ENCODE data around the gene MUC5B.
"Not testable (repeated sequence)": the region's sequence is repeated elsewhere in the genome, so short reads cannot be mapped to it uniquely, and the experiment has no call there.

Gene MUC5B

DNA sequence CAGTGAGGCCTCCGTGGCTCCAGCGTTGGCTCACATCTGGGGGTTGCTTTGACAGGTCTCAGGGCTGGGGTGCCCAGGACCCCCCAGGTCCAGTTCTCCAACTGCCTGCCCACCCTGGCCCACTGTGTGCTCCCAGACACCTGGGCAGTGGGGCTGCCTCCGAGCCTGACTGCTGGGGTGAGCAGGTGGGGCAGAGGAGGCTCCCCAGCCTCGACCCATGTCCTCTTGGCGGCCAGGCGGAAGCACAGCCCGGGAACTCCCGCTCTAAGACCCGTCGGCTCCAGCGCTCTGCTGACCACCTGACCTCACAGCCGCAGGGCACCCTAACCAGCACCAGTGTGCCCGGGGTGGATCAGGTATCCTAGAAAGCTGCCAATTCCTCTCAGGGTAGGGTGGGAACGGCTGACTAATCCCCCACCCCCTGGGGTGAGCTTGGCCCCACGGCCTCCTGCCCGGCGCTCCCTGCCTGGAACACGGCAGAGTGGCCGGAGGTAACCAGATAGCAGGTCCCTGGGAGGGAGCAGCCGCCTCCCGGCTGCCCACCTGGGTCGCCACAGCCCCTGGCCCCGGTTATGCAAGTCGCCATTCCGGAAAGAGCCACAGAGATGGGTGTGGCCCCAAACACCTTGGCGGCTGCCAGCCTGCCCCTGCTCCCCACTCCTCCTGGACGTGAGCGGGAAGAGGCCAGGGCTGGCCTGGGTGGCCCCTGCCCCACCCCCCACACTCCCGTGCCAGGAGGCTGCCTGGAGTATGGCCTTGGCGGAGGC, 19.2 kb upstream of the MUC5B start:
- no peak for DNase-seq

DNA sequence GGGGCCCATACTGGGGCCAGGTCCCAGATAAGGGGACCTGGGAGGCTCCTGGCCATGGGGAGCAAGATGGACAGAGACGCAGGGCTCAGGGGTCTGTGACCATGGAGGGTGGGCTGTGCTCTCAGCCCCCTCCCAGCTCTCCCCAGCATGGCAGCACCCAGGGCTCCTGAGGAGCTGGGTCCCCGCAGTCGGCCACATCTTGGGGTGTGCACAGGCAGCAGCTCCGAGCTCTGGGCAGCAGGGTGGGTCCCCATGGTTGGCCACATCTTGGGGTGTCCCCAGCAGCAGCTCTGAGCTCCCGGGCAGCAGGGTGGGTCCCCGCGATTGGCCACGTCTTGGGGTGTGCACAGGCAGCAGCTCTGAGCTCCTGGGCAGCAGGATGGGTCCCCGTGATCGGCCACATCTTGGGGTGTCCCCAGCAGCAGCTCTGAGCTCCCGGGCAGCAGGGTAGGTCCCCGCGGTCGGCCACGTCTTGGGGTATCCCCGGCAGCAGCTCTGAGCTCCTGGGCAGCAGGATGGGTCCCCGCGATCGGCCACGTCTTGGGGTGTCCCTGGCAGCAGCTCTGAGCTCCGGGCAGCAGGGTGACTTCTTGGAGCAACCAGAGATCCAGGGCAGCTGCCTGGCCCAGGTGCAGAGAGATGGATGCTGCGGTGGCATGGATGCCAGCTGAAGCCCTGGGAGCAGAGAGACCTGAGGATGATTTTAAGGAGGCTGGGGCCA, 18.3 kb upstream of the MUC5B start:
- DNase-seq: no peak

DNA sequence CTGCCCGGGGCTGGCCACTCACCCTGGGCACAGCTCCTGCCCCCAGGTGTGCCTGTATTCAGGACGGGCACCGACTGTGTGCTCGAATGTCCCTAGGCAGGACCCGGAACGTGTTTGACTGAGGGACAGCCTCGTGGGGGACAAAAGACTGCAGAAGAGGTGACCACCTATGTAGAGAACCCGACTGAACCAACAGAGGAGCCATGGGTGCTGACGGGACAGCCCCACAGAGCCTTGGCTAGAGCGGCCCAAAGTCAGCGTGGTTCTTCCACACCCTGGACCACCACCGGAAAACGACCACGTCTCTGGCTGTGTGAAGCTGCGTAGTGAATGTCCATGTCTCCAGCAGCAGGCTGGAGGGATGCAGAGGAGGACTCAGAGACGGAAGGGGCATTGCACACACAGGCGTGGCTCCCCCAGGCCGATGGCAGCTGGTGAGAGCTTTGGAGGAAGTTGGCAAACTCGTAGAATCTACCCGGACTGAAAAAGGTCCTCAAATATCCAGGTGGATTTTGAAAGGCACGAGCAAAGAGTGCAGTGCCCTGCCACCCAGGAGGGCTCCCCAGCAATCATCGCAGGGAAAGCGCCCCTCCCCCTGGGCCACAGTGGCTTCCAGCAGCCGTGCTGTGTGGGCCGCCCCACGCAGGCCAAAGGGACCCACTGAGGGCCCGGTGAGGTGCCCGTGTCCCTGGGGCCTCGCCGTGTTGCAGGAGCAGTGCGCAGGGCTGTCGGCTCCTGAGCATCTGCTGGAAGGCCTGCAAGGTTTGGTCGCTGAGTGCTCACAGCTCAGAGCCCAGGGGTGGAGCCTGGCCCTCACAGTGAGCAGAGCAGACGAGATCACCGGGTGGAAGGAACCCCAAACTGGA, 17.5 kb upstream of the MUC5B start:
- no peak for DNase-seq

- no peak for DNase-seq
Measured at GRCh38 chr11:1205987-1206331, 16.9 kb upstream of the MUC5B start.

DNA sequence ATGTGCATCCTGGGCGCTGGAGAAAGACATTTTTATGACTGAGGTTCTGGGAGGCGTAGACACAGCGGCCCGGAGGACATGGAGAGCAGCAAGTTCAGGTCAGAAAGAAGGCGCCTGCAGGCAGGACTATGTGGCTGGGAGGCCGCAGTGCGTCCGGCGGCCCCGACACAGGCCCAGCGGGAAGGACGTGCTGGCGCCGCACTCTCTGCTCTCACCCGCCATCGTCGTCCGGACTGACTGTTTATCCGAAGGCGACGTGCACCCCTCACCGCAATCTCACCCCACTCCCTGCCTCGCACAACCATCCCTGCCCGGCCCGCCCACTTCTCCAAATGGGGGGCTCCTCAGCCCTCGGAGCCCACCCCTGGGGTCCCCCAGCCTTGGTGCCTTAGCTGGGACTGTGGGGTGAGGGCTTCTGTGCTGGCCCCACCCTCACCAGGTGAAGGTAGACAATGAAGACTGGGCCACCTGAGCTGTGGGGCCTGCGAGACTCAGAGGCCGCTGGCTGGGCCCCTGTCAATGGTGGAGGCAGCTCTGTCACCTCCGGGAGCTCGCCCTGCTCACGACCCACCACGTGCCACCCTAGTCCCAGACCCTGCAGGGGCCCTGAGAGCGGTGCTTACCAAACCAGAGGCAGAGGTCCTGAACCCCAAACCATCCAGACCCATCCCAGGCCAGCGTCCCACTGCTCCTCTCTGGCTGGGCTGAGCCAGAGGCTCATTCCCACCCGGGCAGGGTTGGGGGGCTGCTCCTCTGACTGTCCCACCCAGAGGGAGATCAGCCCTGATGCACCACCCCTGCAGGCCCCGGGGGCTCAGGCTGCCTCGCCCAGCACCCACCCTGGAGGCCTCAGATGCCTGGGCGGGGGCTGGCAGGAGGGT, 16.2 kb upstream of the MUC5B start:
- no peak for DNase-seq

DNA sequence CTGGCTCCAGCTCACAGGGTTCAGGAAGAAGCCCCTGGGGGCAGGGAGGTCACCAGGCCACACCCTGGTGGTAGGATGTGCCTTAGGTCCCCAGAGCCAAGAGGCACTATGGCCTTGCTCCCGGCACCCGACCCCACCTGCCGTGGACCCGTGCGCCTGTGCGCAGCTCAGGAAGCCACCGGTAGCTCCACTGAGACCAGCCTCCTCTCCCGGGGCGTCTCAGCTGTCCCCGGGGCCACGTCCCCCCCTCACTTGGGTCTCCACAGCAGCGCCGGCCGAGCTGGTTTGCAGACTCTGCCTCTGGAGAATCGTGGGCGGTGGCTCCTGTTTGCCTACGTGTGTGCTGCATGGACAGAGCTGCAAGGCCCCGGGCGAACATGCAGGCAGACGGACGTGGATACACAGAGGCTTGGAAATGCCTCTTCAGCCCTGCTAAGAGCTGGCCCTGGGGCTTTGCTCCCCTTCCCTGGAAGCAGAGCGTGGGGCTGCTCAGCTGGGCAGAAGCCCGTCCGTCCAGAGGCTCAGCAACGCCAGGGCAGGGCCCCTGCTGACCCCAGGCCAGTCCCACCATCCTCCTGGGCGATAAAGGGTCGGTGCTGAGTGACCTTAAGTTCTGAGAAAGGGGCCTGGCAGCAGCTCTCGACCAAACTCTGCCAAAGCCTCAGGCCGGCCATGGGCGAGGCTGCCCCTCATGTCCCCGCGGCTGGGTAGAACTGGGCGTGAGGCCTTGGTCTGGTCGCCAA, 15.3 kb upstream of the MUC5B start:
- no peak for DNase-seq

- no peak for DNase-seq
Measured at GRCh38 chr11:1208144-1208393, 14.8 kb upstream of the MUC5B start.

- no peak for DNase-seq
Measured at GRCh38 chr11:1208394-1209261, 14.2 kb upstream of the MUC5B start.

GRCh38 chr11:1209371-1210057, 13.4 kb upstream of the MUC5B start:
- DNase-seq: no peak

- no peak for DNase-seq
Measured at GRCh38 chr11:1211838-1212237, 11.0 kb upstream of the MUC5B start.

DNA sequence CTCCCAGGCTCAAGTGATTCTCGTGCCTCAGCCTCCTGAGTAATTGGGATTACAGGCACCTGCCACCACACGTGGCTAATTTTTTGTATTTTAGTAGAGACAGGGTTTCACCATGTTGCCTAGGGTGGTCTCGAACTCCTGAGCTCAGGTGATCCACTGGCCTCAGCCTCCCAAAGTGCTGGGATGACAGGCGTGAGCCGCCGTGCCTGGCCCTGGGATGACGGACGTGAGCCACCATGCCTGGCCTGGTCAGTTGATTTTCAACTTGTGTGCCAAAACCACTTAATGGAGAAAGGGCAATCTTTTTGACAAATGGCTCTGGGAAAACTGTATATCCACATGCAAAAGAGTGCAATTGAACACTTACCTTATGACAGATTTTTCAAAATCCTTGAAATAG, 7.0 kb upstream of the MUC5B start:
- DNase-seq: not testable (repeated sequence)

DNA sequence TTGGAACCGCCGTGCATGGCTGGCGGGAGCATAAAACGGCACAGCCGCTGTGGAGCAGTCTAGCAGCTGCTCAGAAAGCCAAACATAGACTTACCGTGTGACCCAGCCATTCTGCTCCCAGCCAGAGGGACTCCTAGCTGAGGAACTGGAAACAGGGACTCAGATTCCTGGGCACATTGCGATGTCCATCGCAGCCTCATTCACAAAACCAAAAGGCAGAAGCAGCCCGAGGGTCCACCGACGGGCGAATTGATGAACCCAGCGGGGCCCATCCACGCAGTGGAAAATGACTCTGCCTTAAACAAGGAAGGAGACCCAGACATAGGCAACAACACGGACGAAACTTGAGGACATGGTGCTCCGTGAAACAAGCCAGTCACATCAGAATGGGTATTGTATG, 5.7 kb upstream of the MUC5B start:
- DNase-seq: no peak

- no peak for DNase-seq
Measured at GRCh38 chr11:1218256-1218787, 4.5 kb upstream of the MUC5B start.

- DNase-seq: no peak
Measured at GRCh38 chr11:1218788-1219445, 3.9 kb upstream of the MUC5B start.

- DNase-seq: no peak
Measured at GRCh38 chr11:1219446-1219833, 3.4 kb upstream of the MUC5B start.

GRCh38 chr11:1219834-1220815, 2.7 kb upstream of the MUC5B start:
- no peak for DNase-seq

DNA sequence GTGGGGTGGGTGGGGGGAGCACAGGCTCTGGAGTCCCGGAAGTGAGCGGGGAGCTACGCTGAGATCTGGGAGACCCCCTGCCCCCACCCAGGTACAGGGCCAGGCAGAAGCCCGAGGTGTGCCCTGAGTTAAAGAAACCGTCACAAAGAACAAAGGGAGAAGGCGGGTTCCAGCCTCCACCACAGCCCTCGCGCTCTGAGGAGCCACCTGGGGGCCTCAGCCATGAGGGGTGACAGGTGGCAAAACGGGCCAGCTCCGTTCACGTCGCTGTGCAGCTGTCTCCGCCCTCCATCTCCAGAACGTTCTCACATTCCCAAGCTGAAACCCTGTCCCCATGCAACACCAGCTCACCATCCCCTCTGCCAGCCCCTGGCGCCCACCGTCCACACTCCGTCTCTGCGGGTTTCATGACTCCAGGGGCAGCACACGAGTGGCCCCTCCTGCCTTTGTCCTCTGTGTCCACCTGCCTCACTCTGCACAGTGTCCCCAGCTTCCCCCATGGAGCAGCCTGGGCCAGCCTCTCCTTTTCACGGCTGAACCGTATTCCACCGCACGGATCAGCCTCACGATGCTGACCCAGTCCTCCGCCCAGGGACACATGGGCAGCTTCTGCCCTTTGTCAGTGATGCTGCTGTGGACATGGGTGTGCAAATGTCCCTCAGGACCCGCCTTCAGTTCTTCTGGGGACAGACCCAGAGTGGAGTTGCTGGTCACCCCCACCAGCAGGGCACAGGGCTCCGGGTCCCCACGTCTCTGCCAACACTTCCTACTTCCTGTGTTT, 1.7 kb upstream of the MUC5B start:
- DNase-seq: no peak

GRCh38 chr11:1221848-1222311, 986 bp upstream of the MUC5B start:
- DNase-seq: no peak
